ENCODE results near the gene SLC6A7.

Gene SLC6A7

DNA sequence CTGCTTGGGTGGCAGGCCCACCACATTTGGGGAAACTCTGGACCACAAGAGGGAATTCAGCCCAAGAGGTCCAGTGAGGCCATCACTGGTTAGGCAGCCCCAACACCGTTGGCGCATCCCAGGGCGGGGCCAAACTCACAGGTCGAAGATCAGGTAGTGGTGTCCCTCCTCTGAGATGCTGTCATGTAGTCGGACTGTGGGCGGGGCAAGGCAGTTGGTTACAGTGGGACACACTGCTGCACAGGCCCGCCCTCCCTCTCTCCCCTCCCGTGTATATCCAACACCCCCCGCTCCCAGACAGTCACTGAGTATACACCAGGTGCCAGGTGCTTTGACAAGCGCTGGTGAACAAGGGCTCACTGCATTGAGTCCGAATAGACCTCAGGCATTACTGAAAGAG is 67.6 kb downstream of the SLC6A7 start:
- DNase-seq (ENCODE audit: low read depth in 1 of 2, low spot score in 1 of 2), result no peak

DNA sequence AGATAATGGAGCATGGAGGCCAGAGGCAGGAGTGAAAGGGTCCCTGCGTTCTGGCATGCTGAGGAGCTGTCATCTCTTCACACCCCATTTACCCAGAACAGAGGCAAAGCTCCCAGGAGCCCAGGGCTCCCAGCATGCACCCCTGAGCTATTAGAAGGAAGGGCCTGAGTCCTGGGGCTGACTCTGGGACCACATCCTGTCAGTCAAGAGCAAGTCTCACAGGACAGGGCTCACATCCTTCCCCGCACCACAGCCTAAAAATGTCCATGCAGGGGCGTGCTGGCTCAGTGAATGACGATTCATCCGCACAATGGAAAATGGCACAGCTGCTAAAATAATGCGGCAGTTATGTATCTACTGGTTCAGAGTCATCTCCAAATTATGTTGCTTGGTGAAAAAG is 68.3 kb downstream of the SLC6A7 start:
- no peak for DNase-seq (ENCODE audit: low read depth in 1 of 2, low spot score in 1 of 2)

Data from activated T-helper 1 cell treated with anti-CD3 and anti-CD28 coated beads, Interleukin-2, amount 50 U/mL, for 16 hours (primary cell).